Stomach smooth muscle (tissue), 2 donors: ENCODE measurements around the gene IRF2.

Experiments
- H3K27ac ChIP-seq: one replicate; pipeline ENCODE4 v1.7.0; 2013; ENCODE audit warnings: mild to moderate bottlenecking, low read length, inconsistent platforms
- H3K27me3 ChIP-seq, 2 donors: one replicate each; pipeline ENCODE4 v1.7.0; 2013; ENCODE audit warnings: low read length in 2 of 2; ENCODE audit not compliant: insufficient read depth in 2 of 2, control insufficient read depth in 1 of 2
- H3K36me3 ChIP-seq, 2 donors: one replicate each; pipeline ENCODE4 v1.7.0; 2013; ENCODE audit warnings: low read length in 2 of 2; ENCODE audit not compliant: control insufficient read depth in 2 of 2, insufficient read depth in 2 of 2
- H3K4me1 ChIP-seq: one replicate; pipeline ENCODE4 v1.7.0; 2013; ENCODE audit warnings: low read length; ENCODE audit not compliant: control insufficient read depth, insufficient read depth
- H3K4me3 ChIP-seq, 2 donors: one replicate each; pipeline ENCODE4 v1.7.0; 2013; ENCODE audit warnings: low read length in 2 of 2
- H3K9ac ChIP-seq, 2 donors: one replicate each; pipeline ENCODE4 v1.7.0; 2013; ENCODE audit warnings: low read length in 2 of 2, mild to moderate bottlenecking in 1 of 2
- H3K9me3 ChIP-seq, 2 donors: one replicate each; pipeline ENCODE4 v1.7.0; 2013; ENCODE audit warnings: low read length in 2 of 2; ENCODE audit not compliant: control insufficient read depth in 2 of 2
- donor health status: healthy.
- donor health status: Pancreatic carcinoma.

Gene IRF2

GRCh38 chr4:184474263-184475095 lies at the start of gene IRF2:
TSS of gene IRF2 (minus strand) at chr4:184474550. CDS start at chr4:184429064, 45,486 bp downstream.
- peaks cover 0 to 2% of the 10 kb centered on the region in 2 donors for H3K36me3 ChIP-seq
- no peaks in the 10 kb centered on the region for H3K27me3 ChIP-seq
- no peaks in the 10 kb centered on the region for H3K9me3 ChIP-seq
- H3K9ac ChIP-seq = peak within 1 kb of the TSS; percentile 92 to 97
- H3K4me1 ChIP-seq = peaks cover 30% of the 10 kb centered on the region
- peak within 1 kb of the TSS; percentile 95 for H3K27ac ChIP-seq
- H3K4me3 ChIP-seq = peak within 1 kb of the TSS; percentile 96 to 98

- Histone ChIP-seq H3K27ac (no peak overlapping the region), H3K4me3 (no peak overlapping the region), H3K4me1 (peaks cover 3% of the 10 kb centered on the region), H3K9ac (no peak overlapping the region), H3K9me3 (no peaks in the 10 kb centered on the region), H3K36me3 (no peaks in the 10 kb centered on the region), H3K27me3 (no peaks in the 10 kb centered on the region)
Measured at GRCh38 chr4:184515606-184516005, 41.3 kb upstream of the IRF2 start.

GRCh38 chr4:184514121-184514988 lies 40.0 kb upstream of the IRF2 start:
- Histone ChIP-seq H3K27me3 (no peaks in the 10 kb centered on the region), H3K4me3 (peak overlapping the region; percentile 7 to 36), H3K9me3 (no peaks in the 10 kb centered on the region), H3K9ac (no peak overlapping the region), H3K4me1 (peaks cover 3% of the 10 kb centered on the region), H3K36me3 (no peaks in the 10 kb centered on the region), H3K27ac (no peak overlapping the region)

- H3K4me1 ChIP-seq = peaks cover 3% of the 10 kb centered on the region
- no peak overlapping the region for H3K9ac ChIP-seq
- H3K4me3 ChIP-seq = peak overlapping the region in 1 of 2 donors; percentile 7
- H3K27ac ChIP-seq = no peak overlapping the region
- H3K27me3 ChIP-seq = no peaks in the 10 kb centered on the region
- no peaks in the 10 kb centered on the region for H3K9me3 ChIP-seq
- no peaks in the 10 kb centered on the region for H3K36me3 ChIP-seq
Measured at GRCh38 chr4:184513802-184514120, 39.4 kb upstream of the IRF2 start.

- Histone ChIP-seq H3K9ac (no peak overlapping the region), H3K4me3 (no peak overlapping the region), H3K4me1 (peaks cover 3% of the 10 kb centered on the region), H3K36me3 (no peaks in the 10 kb centered on the region), H3K27me3 (no peaks in the 10 kb centered on the region), H3K9me3 (no peaks in the 10 kb centered on the region), H3K27ac (no peak overlapping the region)
Measured at GRCh38 chr4:184511156-184511555, 36.8 kb upstream of the IRF2 start.

GRCh38 chr4:184510401-184510800 lies 36.1 kb upstream of the IRF2 start:
- H3K9me3 ChIP-seq = no peaks in the 10 kb centered on the region
- H3K9ac ChIP-seq = no peak overlapping the region
- H3K27me3 ChIP-seq = no peaks in the 10 kb centered on the region
- H3K4me3 ChIP-seq = no peak overlapping the region
- H3K4me1 ChIP-seq = peaks cover 3% of the 10 kb centered on the region
- no peaks in the 10 kb centered on the region for H3K36me3 ChIP-seq
- H3K27ac ChIP-seq = no peak overlapping the region

GRCh38 chr4:184506527-184507121 lies 32.3 kb upstream of the IRF2 start:
- Histone ChIP-seq H3K9me3 (no peaks in the 10 kb centered on the region), H3K27ac (no peak overlapping the region), H3K36me3 (no peaks in the 10 kb centered on the region), H3K4me1 (no peaks in the 10 kb centered on the region), H3K27me3 (no peaks in the 10 kb centered on the region), H3K9ac (no peak overlapping the region), H3K4me3 (no peak overlapping the region)

GRCh38 chr4:184504385-184504784 lies 30.0 kb upstream of the IRF2 start:
- Histone ChIP-seq H3K9ac (no peak overlapping the region), H3K27me3 (no peaks in the 10 kb centered on the region), H3K9me3 (peaks cover 0 to under 1% of the 10 kb centered on the region in 2 donors), H3K27ac (no peak overlapping the region), H3K36me3 (no peaks in the 10 kb centered on the region), H3K4me1 (no peaks in the 10 kb centered on the region), H3K4me3 (no peak overlapping the region)

GRCh38 chr4:184503869-184504300 lies 29.5 kb upstream of the IRF2 start:
- H3K4me3 ChIP-seq = no peak overlapping the region
- no peak overlapping the region for H3K27ac ChIP-seq
- no peaks in the 10 kb centered on the region for H3K36me3 ChIP-seq
- no peak overlapping the region for H3K9ac ChIP-seq
- no peaks in the 10 kb centered on the region for H3K27me3 ChIP-seq
- no peaks in the 10 kb centered on the region for H3K4me1 ChIP-seq
- peaks cover 0 to 3% of the 10 kb centered on the region in 2 donors for H3K9me3 ChIP-seq

- Histone ChIP-seq H3K4me3 (no peak overlapping the region), H3K36me3 (no peaks in the 10 kb centered on the region), H3K27ac (no peak overlapping the region), H3K27me3 (no peaks in the 10 kb centered on the region), H3K4me1 (no peaks in the 10 kb centered on the region), H3K9ac (no peak overlapping the region), H3K9me3 (peaks cover 0 to 3% of the 10 kb centered on the region in 2 donors)
Measured at GRCh38 chr4:184500748-184501589, 26.6 kb upstream of the IRF2 start.
